Jurkat, Clone E6-1 (cell line): ENCODE measurements around the gene ATP6V0E2.
"Not testable (repeated sequence)": the region's sequence is repeated elsewhere in the genome, so short reads cannot be mapped to it uniquely, and the experiment has no call there.

Experiments used
- DNase-seq: peaks from one replicate; pipeline ENCODE4 v3.0.0-alpha.2; 2011; ENCODE audit warnings: low read depth, low spot score
- H3K4me3 ChIP-seq: 2 replicates; pipeline ENCODE4 v1.5.1; 2011; ENCODE audit warnings: mild to moderate bottlenecking, low read length, control low read depth, moderate library complexity

The ATP6V0E2 gene

GRCh38 chr7:149890715-149891114 lies 16.9 kb downstream of the ATP6V0E2 start:
- not testable (repeated sequence) for DNase-seq

GRCh38 chr7:149894957-149895356 lies 21.2 kb downstream of the ATP6V0E2 start:
- not testable (repeated sequence) for H3K4me3 ChIP-seq, DNase-seq

More at GRCh38 chr7:149890715-149891114, 16.9 kb downstream of the ATP6V0E2 start:
- not testable (repeated sequence) for H3K4me3 ChIP-seq

DNA sequence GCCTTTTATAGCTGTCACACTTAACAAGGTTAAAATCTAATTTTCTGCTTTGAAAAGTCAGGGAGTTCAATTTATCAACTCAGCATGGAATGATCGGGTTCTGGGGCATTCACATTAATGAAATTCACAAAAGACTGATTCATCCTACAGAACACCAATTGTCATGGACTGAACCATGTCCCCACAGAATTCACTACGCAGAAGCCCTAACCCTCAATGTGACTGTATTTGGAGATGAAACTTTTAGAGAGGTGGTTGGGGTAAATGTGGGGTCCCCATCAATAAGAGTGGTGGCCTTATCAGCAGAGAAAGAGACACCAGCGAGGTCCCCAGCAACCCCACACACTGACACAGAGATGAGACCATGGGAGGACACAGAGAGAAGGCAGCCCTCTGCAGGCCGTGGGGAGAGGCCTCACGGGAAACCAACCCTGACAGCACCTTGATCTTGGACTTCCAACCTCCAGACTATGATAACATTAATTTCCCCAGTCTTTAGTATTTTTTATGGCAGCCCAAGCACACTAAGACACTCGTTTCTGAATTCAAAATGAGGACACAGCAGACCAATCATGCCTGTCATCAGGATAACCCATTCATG lies 34.1 kb downstream of the ATP6V0E2 start:
- not testable (repeated sequence) for DNase-seq, H3K4me3 ChIP-seq

DNA sequence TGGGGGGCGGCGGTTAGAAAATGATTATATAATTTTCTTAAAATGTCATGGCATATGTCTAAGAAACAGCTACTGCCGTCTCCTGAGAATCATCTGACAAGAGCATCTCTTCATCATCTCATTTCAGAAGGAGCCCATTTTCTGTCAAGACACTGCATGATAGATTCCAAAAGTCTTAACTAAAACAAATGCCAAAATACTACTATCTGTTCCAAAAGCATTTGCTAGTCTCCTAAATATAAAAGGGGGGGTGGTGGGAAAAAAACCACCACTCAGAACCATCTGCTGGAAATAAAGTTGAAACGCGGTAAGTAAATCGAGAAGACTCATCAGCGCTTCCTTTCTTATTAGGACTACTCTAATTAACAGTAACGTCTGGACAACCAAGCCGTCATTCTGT lies 36.5 kb downstream of the ATP6V0E2 start:
- not testable (repeated sequence) for H3K4me3 ChIP-seq, DNase-seq

DNA sequence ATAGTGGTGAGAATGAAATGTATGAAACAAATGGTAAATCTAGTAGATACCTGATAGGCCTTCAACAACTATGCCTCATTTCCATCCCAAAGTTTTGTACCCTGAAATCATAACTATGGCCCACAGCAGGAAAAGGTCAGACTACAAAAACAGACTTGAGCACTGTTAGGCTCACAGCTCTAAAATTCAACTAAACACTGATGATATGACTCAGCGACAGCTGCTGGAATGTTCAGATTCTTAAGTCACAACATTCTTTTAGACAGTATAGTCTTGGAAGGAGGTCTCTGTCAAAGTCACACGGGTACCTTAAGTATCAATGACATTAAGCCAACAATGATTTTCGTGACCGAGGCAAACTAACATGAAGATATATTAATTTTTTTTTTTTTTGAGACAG lies 38.4 kb downstream of the ATP6V0E2 start:
- DNase-seq, H3K4me3 ChIP-seq: not testable (repeated sequence)

DNA sequence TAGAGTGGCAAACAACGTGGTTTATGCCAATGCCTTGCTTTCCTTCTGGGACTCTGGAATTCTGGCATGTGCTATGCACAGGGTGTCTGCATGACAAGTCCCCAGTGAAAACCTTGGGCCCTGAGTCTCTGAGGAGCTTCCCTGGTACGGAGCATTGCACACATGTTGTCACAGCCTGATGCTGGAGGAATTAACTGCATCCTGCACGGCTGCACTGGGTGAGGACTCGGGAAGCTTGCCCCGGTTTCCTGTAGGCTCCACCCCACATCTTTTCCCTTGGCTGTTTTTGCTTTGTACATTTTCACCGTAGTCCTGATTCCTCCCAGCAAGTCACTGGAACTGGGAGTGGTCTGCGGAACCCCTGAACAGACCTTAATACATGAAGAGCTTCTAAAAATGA lies 52.6 kb downstream of the ATP6V0E2 start:
- not testable (repeated sequence) for DNase-seq, H3K4me3 ChIP-seq
